K562 treated with DMSO at 1 percent for 12 hours (cell line): Measurements from ENCODE around the gene BANF2. TPM values are rescaled to one million over a fixed set of nuclear protein-coding genes. Genes with fewer than 3 reads are reported as not detected.

ENCODE experiments used
- total RNA-seq: library from RNA; unstranded; fragments of 300-600 nt; gene quantifications from 2 replicates; pipeline ENCODE4 v1.2.3, GENCODE V29; 2022; ENCODE audit not compliant: insufficient read depth

The BANF2 gene
- total RNA-seq = not detected in 2 replicates

DNA sequence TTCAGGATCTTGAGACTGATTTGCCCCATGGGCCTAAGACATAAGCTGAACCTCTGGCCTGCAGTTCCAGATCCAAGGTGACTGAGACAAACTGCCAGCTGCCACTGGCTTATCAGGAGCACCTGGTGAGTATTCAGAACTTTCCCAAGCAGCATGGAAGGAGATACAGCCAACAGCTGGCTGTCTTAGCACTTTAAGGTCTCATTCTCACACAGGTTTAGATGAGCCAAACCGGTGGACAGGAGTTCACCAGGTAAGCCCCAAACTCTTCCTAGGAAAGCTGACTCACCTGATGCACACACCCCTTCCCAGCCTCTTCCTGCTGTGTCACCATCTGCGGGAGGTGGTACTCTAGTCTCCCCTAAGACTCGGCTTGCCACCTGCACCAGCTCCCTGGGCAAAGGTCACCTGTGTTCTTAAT is at the start of gene BANF2:
Gene BANF2, plus strand, starts transcription at position 36 of the 421 bp plus-strand sequence. CDS start 25,060 bp downstream, outside the sequence.

DNA sequence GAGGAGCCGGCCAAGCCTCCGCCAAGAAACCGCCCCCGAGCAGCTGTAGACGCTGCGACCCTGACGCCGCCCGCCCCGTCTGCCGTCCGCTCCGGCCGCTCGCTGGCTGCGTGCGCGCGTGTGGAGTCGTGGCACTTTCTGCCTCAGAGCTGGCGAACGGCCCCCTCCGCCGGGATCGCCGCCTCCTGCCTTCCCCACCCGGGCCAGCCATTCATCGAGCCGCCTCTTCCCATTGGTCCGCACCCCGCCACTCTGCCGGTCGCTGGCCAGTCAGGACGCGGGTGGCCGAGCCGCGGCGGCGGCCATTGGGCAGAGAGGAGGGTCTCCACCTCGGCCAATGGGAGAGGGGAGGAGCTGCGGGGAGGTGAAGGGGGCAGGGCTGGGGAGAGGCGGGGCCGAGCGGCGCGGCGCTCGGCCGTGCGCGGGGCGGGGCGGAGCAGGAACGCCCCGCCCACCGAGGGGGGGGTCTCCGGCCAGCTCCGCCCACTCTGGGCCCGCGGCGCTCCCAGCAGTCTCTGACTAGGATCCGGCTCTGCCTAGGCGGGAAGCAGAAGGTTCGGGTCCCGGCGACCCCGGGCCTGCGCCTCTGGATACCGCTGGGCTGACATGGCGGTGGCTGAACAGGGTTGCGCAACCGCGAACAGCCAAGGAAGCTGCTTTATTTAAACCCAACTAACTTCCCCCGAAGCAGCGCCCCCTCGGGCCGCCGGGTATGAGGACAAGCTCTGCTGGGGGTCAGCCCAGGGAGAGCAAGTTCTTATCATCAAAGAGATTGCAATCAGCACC is 17.5 kb upstream of the BANF2 start, which contains the start of gene RRBP1:
Gene RRBP1, minus strand, starts transcription at position 140 of the 786 bp plus-strand sequence. CDS start 21,735 bp downstream, outside the sequence.

Other genes with a start within 250 kb of the BANF2 start
- gene BFSP1, start 168.6 kb upstream of the BANF2 start, total RNA-seq = 0.31 and 0.41 TPM in 2 replicates
- gene DSTN, start 129.9 kb upstream of the BANF2 start, total RNA-seq = 43.9 and 83.3 TPM in 2 replicates
- 19.9 and 66.6 TPM in 2 replicates for gene RRBP1, start 17.7 kb upstream of the BANF2 start, total RNA-seq